Endothelial cell (in vitro differentiated cells): ENCODE measurements around the gene XRCC1. TPM values are rescaled to one million over a fixed set of nuclear protein-coding genes. Genes with fewer than 3 reads are reported as not detected.

Source experiments
- DNase-seq: peaks from one replicate; pipeline ENCODE4 v3.0.0; 2021; ENCODE audit warnings: low spot score
- H3K27ac Mint-ChIP-seq: one replicate; pipeline ENCODE4 v1.8.0; 2021; ENCODE audit warnings: mixed read lengths, inconsistent platforms; ENCODE audit not compliant: unreplicated experiment
- H3K27me3 Mint-ChIP-seq: one replicate; pipeline ENCODE4 v1.8.0; 2021; ENCODE audit warnings: mild to moderate bottlenecking, moderate library complexity, mixed read lengths, inconsistent platforms; ENCODE audit not compliant: unreplicated experiment
- H3K36me3 Mint-ChIP-seq: one replicate; pipeline ENCODE4 v1.8.0; 2021; ENCODE audit warnings: mild to moderate bottlenecking, low read depth, mixed read lengths, inconsistent platforms; ENCODE audit not compliant: unreplicated experiment
- H3K4me1 Mint-ChIP-seq: one replicate; pipeline ENCODE4 v1.8.0; 2021; ENCODE audit warnings: mild to moderate bottlenecking, mixed read lengths, inconsistent platforms; ENCODE audit not compliant: unreplicated experiment
- H3K4me3 Mint-ChIP-seq: one replicate; pipeline ENCODE4 v1.8.0; 2021; ENCODE audit warnings: mild to moderate bottlenecking, mixed read lengths, inconsistent platforms; ENCODE audit not compliant: unreplicated experiment
- H3K9me3 Mint-ChIP-seq: one replicate; pipeline ENCODE4 v1.8.0; 2021; ENCODE audit warnings: mixed read lengths, inconsistent platforms; ENCODE audit not compliant: unreplicated experiment
- CTCF ChIP-seq: fragments of 200-600 bp; sonication (generic); IDR thresholded peaks from one replicate; pipeline ENCODE4 v1.5.0; 2021; ENCODE audit warnings: antibody characterized with exemption; ENCODE audit not compliant: unreplicated experiment
- total RNA-seq: library from RNA; stranded (reverse); fragmentation: NEBNext Ultra II Directional; extraction: Animal tissue kit (Norgen Biotek cat#: 25700); gene quantifications from one replicate; pipeline ENCODE4 v1.2.1, GENCODE V29; 2021; ENCODE audit not compliant: unreplicated experiment

The XRCC1 gene
- total RNA-seq, 1 donor from 2014 or later = 45.1 TPM

DNA sequence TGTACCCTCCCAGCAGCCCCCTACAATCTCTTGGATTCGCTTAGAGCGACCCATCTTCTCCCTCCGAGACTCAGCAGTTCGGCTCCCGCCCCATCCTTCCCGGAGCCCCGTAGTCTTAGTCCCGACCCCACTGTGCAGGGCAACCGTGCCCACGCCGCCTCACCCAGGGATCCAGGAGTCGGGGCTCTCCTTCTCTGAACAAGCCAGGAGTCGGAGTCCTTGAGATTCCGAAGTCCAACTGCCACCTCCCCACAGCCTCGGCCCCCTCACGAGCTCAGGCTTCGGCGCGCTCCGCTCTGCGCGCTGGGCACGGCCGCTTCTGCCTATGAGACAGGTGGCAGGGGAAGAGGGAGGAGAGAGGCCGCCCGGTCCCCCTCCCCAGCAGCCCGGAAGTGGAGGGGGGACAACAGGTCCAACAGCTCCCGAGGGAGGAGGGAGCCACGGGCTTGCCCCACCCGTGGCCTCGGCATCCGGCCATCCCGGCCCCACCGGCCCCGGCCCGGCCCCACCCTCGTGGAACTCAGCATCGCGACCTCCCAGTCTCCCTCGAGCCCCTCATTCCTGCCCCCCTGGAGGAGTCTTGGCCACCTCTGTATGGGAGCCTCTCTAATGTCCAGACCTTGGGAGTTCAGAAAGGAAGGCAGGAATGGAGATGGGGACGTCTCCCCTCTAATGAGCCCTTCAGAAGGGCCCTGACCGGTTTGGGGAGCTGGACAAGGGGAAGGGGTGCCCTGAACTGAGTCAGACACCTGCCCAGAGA lies 70.7 kb downstream of the XRCC1 start, which contains the start of gene PHLDB3:
Gene PHLDB3 (minus strand): TSS at position 321 of the 760 bp plus-strand sequence. CDS start 628 bp downstream, outside the sequence.
- H3K4me3 Mint-ChIP-seq = peak within 1 kb of the TSS; percentile 90
- H3K4me1 Mint-ChIP-seq = peaks cover 16% of the 10 kb centered on the region
- DNase-seq = no peak
- peaks cover 19% of the 10 kb centered on the region for H3K36me3 Mint-ChIP-seq
- H3K27ac Mint-ChIP-seq = peak within 1 kb of the TSS; percentile 57
- peaks cover 10% of the 10 kb centered on the region for H3K27me3 Mint-ChIP-seq
- TF ChIP-seq CTCF = no peak
- no peaks in the 10 kb centered on the region for H3K9me3 Mint-ChIP-seq

GRCh38 chr19:43503501-43504425 lies 71.6 kb downstream of the XRCC1 start:
- H3K4me1 Mint-ChIP-seq = peaks cover 19% of the 10 kb centered on the region
- peak overlapping the region; percentile 90 for H3K4me3 Mint-ChIP-seq
- peak overlapping the region; percentile 57 for H3K27ac Mint-ChIP-seq
- no peaks in the 10 kb centered on the region for H3K9me3 Mint-ChIP-seq
- H3K36me3 Mint-ChIP-seq = peaks cover 24% of the 10 kb centered on the region
- TF ChIP-seq CTCF = peak; percentile 21
- H3K27me3 Mint-ChIP-seq = peaks cover 10% of the 10 kb centered on the region
- DNase-seq = peak; percentile 94

- TF ChIP-seq CTCF = no peak
- DNase-seq = no peak
- H3K27me3 Mint-ChIP-seq = peaks cover 12% of the 10 kb centered on the region
- peaks cover 32% of the 10 kb centered on the region for H3K36me3 Mint-ChIP-seq
- peak overlapping the region; percentile 2 for H3K4me3 Mint-ChIP-seq
- H3K27ac Mint-ChIP-seq = no peak overlapping the region
- peaks cover 24% of the 10 kb centered on the region for H3K4me1 Mint-ChIP-seq
- H3K9me3 Mint-ChIP-seq = no peaks in the 10 kb centered on the region
Measured at GRCh38 chr19:43502419-43502976, 72.8 kb downstream of the XRCC1 start.

GRCh38 chr19:43501661-43502418 lies 73.5 kb downstream of the XRCC1 start:
- Mint-ChIP-seq H3K4me3 (no peak overlapping the region), H3K27ac (no peak overlapping the region)
- DNase-seq = peak; percentile 17

More at GRCh38 chr19:43501661-43502418, 73.5 kb downstream of the XRCC1 start:
- no peaks in the 10 kb centered on the region for H3K9me3 Mint-ChIP-seq
- H3K36me3 Mint-ChIP-seq = peaks cover 34% of the 10 kb centered on the region
- TF ChIP-seq CTCF = no peak
- peaks cover 14% of the 10 kb centered on the region for H3K27me3 Mint-ChIP-seq
- peaks cover 24% of the 10 kb centered on the region for H3K4me1 Mint-ChIP-seq
